GM10847 (cell line): Measurements from ENCODE around the gene PHF11.
A peak's percentile ranks its signal among the peaks of the same experiment; 100 is the strongest.

ENCODE experiments used
- POLR2A ChIP-seq: IDR thresholded peaks from 2 replicates; pipeline ENCODE4 v1.6.1; 2011; ENCODE audit not compliant: insufficient read length; ENCODE audit errors: extremely low read depth

The PHF11 gene

DNA sequence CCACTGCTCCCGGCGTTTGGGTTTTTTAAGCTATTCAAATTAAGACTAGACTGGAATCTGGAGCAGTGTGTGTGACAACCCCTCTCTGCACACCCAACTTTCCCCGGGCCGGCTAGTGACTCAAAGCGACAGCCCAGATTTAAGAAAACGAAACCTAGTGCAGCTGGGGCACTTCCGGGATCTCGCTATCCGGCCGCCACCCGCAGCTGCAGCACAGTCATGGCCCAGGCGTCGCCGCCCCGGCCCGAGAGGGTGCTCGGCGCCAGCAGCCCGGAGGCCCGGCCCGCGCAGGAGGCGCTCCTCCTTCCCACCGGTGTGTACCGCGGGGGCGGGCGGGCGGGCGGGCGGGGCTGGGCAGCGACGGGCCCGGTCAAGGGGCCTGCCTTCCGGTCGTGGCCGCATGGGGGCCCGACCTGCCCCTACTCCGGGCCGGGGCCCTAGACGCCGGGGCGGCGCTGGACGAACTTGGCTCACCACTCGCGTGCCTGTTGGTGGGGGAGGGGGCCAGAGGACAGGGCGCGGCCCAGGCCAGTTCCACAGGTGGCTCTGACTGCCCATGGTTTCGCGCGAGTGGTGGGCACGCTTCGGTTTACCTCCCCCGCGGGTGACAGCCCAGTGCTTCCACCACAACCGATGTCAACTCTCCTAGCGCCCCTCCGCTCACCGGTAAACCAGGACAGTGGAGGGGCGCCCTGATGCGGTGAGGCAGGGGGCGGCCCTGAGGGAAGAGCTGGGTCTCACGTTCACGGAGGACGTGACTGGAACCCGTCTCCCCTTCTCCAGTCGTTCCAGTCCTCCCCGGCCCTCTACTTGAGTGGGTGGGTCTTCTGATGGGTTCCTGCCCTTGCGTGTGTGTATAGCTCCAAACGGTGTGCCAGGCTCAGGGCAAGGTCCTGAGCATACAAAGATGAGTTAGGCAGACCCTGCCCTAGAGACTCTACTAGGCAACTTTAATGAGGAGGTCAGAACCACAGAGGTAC lies at the start of gene PHF11:
TSS of gene PHF11 (plus strand) at position 171 of the 980 bp plus-strand sequence. CDS start at position 220, 49 bp downstream.
- peak; percentile 83 for TF ChIP-seq POLR2A

DNA sequence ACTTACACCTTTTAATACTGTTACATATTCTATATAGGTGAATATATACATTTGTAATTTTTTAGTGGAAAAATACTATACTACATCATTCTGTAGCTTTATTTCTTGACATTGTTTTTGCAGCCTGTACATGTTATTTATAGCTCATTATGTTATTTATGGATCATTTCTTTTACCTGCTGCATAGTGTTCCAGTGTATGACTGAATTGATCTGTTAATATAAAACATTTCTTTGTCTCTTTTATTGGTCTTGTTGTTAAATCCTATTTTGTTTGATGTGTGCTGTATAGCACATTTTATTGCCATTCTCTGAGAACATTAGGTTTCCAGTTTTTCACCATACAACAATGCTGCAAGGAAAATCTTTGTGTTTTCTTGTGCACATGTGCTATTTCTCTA lies 49.3 kb upstream of the PHF11 start:
- no peak for TF ChIP-seq POLR2A

- TF ChIP-seq POLR2A: no peak
These were observed 47.0 kb upstream of the PHF11 start for GRCh38 chr13:49448753-49449152.

- no peak for TF ChIP-seq POLR2A
These were observed 45.5 kb upstream of the PHF11 start for GRCh38 chr13:49450105-49450819.

GRCh38 chr13:49452725-49453457 lies 42.9 kb upstream of the PHF11 start:
- TF ChIP-seq POLR2A: no peak

GRCh38 chr13:49453465-49453864 lies 42.3 kb upstream of the PHF11 start:
- no peak for TF ChIP-seq POLR2A

GRCh38 chr13:49454388-49455006 lies 41.3 kb upstream of the PHF11 start:
- no peak for TF ChIP-seq POLR2A

DNA sequence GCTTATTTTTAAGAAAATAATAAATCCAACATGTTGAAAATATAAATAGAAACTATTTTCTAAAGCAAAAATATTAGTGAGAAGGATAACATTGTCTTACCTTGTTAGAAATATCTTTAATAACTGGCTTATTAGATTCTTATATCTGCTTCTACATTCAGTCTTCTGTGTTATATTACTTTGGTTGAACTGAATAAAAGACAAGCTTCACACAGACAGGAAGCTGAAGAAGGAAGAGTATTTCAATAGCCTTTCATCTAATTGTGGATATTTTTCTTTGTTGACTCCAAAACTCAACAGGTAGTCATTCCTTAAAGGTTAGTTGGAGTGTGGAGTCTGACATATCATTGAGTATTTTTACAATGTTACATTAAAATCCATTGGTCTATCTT lies 40.8 kb upstream of the PHF11 start:
- no peak for TF ChIP-seq POLR2A

- no peak for TF ChIP-seq POLR2A
These were observed 39.6 kb upstream of the PHF11 start for GRCh38 chr13:49456156-49456555.

DNA sequence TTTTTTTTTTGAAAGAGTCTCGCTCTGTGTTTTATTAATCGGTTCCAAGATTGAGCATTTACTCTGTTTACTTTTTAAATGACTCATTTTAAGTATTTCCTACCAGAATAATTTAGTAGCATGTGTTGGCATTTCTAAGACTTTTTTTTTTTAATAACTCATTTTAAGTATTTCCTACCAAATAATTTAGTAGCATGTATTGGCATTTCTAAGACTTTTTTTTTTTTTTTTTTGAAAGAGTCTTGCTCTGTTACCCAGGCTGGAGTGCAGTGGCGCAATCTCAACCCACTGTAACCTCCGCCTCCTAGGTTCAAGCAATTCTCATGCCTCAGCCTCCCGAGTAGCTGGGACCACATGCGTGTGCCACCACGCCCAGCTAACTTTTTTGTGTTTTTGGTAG lies 38.5 kb upstream of the PHF11 start:
- TF ChIP-seq POLR2A: no peak

DNA sequence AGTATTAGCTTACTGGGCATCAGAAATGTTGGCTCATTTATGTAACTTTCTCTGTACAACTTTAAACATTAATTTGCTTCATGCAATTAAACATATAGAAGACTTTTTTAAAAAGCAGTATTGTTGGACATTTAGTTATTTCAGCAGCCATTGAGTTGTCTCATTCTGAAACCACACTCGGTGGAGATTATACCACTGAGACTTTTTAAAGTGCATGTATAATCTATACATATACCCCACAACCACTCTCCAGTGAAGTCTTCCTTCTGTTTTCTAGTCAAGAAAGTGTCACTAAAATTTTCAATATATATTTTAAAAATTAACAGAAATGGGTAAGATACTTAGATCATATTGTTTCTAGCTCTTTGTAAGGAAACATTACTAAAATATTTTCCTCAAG lies 36.2 kb upstream of the PHF11 start:
- TF ChIP-seq POLR2A: no peak

GRCh38 chr13:49464085-49464484 lies 31.7 kb upstream of the PHF11 start:
- no peak for TF ChIP-seq POLR2A

- no peak for TF ChIP-seq POLR2A
These were observed 31.0 kb upstream of the PHF11 start for GRCh38 chr13:49464621-49465325.

GRCh38 chr13:49466292-49466838 lies 29.4 kb upstream of the PHF11 start:
- no peak for TF ChIP-seq POLR2A
